Neural cell (in vitro differentiated cells): Measurements from ENCODE around the gene PSD2.

Experiments used
- EP300 ChIP-seq: fragments of 450-650 bp; conservative IDR thresholded peaks from 2 replicates; pipeline ENCODE4 v1.6.1; 2014; ENCODE audit warnings: antibody characterized with exemption, mild to moderate bottlenecking, moderate library complexity; ENCODE audit not compliant: poor library complexity, severe bottlenecking
- MXI1 ChIP-seq: fragments of 450-650 bp; conservative IDR thresholded peaks from 2 replicates; pipeline ENCODE4 v1.6.1; 2014; ENCODE audit warnings: antibody characterized with exemption, mild to moderate bottlenecking; ENCODE audit not compliant: poor library complexity, severe bottlenecking
- TF ChIP-seq, protein P1 (sequence below): IDR thresholded peaks from 2 replicates; pipeline ENCODE4 v1.6.1; 2012; ENCODE audit warnings: borderline replicate concordance

DNA sequence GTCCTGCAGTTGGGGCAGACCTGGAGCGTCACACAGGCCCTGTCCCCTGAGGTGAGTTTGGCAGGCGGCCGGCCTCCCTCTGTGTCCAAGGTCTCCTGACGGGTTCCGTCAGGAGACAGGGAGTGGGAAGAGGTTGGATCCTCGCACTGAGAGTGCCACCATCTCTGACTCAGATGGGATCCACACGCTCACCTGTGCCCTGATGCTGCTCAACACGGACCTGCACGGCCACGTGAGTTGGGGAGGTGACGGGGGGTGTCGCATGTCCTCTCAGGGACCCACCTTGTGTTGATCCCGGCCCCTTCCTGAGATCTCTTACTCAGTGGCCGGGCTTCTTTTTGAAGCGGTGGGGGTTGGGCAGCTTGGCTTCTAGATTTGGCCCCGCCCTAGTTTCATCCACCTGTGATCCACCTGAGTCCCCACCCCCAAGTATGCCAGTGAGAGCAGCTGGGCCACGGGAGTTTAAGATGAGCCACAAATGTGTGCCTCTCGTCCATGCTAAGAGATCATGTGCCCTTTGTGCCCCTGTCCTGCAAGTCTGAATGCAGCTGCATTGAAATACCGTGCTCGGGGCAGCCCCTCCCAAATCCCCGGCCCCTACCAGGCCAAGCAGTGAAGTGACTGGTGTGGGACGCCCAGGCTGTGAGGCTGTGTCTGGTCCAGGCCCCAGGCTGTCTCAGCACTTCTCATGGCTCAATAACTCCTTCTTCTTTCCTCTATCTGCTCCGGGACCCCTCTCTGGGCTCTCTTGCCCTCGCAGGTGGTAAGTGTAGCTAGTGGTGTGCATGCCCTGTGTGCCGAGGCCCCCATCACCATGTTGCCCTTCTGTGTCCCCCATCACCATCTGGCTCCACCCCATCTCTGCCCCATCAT lies 27.2 kb downstream of the PSD2 start:
- TF ChIP-seq MXI1 = no peak
- no peak for TF ChIP-seq EP300
- TF ChIP-seq, protein P1, sequence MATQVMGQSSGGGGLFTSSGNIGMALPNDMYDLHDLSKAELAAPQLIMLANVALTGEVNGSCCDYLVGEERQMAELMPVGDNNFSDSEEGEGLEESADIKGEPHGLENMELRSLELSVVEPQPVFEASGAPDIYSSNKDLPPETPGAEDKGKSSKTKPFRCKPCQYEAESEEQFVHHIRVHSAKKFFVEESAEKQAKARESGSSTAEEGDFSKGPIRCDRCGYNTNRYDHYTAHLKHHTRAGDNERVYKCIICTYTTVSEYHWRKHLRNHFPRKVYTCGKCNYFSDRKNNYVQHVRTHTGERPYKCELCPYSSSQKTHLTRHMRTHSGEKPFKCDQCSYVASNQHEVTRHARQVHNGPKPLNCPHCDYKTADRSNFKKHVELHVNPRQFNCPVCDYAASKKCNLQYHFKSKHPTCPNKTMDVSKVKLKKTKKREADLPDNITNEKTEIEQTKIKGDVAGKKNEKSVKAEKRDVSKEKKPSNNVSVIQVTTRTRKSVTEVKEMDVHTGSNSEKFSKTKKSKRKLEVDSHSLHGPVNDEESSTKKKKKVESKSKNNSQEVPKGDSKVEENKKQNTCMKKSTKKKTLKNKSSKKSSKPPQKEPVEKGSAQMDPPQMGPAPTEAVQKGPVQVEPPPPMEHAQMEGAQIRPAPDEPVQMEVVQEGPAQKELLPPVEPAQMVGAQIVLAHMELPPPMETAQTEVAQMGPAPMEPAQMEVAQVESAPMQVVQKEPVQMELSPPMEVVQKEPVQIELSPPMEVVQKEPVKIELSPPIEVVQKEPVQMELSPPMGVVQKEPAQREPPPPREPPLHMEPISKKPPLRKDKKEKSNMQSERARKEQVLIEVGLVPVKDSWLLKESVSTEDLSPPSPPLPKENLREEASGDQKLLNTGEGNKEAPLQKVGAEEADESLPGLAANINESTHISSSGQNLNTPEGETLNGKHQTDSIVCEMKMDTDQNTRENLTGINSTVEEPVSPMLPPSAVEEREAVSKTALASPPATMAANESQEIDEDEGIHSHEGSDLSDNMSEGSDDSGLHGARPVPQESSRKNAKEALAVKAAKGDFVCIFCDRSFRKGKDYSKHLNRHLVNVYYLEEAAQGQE = no peak
